Caco-2 (cell line): ENCODE data around the gene COMMD3. TPM values are rescaled to one million over a fixed set of nuclear protein-coding genes. Genes with fewer than 3 reads are reported as not detected.

Source experiments
- BruUV-seq: library from RNA; stranded (reverse); fragments of 400-500 nt; replicated peaks from 2 replicates; lab custom pipeline; 2021; lab: Mats Ljungman, UMichigan
- CTCF ChIA-PET: fragments of 300-600 bp; sonication (Branson Sonifier 250); formaldehyde crosslinking; loops from one replicate; lab custom pipeline; 2022; ENCODE audit warnings: antibody characterized with exemption; lab: Charles Lee
- POLR2A ChIA-PET: fragments of 300-600 bp; sonication (Branson Sonifier 250); formaldehyde crosslinking; loops from one replicate; lab custom pipeline; 2022; ENCODE audit warnings: antibody characterized with exemption; lab: Charles Lee
- DNase-seq, 2 experiments: peaks; one replicate each; pipeline versions ENCODE4 v3.0.0 to v3.0.0-alpha.2; 2020 to 2022
- H3K27me3 ChIP-seq: replicated peaks from 2 replicates; pipeline ENCODE4 v1.6.0; 2011; ENCODE audit warnings: low read length; ENCODE audit not compliant: control insufficient read depth, insufficient read depth
- H3K36me3 ChIP-seq: 2 replicates; pipeline ENCODE4 v1.5.1; 2011; ENCODE audit warnings: low read length; ENCODE audit not compliant: control insufficient read depth, insufficient read depth
- H3K4me1 ChIP-seq: fragments of 250-450 bp; sonication (Bioruptor Pico); 2 replicates; pipeline ENCODE4 v1.5.1; 2020; ENCODE audit warnings: mild to moderate bottlenecking
- H3K4me3 ChIP-seq: 2 replicates; pipeline ENCODE4 v1.5.1; 2011; ENCODE audit warnings: low read depth, mild to moderate bottlenecking, control low read depth, low read length
- H3K9me3 ChIP-seq: fragments of 250-450 bp; sonication (Bioruptor Pico); 2 replicates; pipeline ENCODE4 v1.5.1; 2020; ENCODE audit warnings: mild to moderate bottlenecking, moderate library complexity
- H3K27ac Mint-ChIP-seq: one replicate; pipeline ENCODE4 v1.8.0; 2022; ENCODE audit warnings: mixed read lengths; ENCODE audit not compliant: unreplicated experiment
- H3K27me3 Mint-ChIP-seq: one replicate; pipeline ENCODE4 v1.8.0; 2022; ENCODE audit warnings: mixed read lengths; ENCODE audit not compliant: insufficient read depth, unreplicated experiment
- H3K36me3 Mint-ChIP-seq: one replicate; pipeline ENCODE4 v1.8.0; 2022; ENCODE audit warnings: mild to moderate bottlenecking, mixed read lengths; ENCODE audit not compliant: insufficient read depth, unreplicated experiment
- H3K4me1 Mint-ChIP-seq: one replicate; pipeline ENCODE4 v1.8.0; 2022; ENCODE audit warnings: low read depth, mixed read lengths; ENCODE audit not compliant: unreplicated experiment
- H3K4me3 Mint-ChIP-seq: one replicate; pipeline ENCODE4 v1.8.0; 2022; ENCODE audit warnings: mild to moderate bottlenecking, moderate library complexity, mixed read lengths; ENCODE audit not compliant: unreplicated experiment
- H3K9me3 Mint-ChIP-seq: one replicate; pipeline ENCODE4 v1.8.0; 2022; ENCODE audit warnings: mixed read lengths; ENCODE audit not compliant: unreplicated experiment
- intact Hi-C: fragments of 100-400 bp; cut with micrococcal nuclease; formaldehyde crosslinking; loops from one replicate; pipeline ENCODE4 v1.10.0; 2022; ENCODE audit not compliant: unreplicated experiment
- total RNA-seq: library from RNA; stranded (reverse); gene quantifications from 2 replicates; pipeline ENCODE4 v1.2.3, GENCODE V29; 2022
- TF ChIP-seq, protein P1 (sequence below), 2 experiments: fragments of 200-600 bp in 1 of 2; IDR thresholded peaks; 1 replicate in 1 of 2; 2 replicates in 1 of 2; pipeline versions ENCODE4 v1.5.1 to v1.8.0; 2011 to 2022; ENCODE audit warnings: antibody characterized with exemption in 1 of 2, control low read depth in 1 of 2, inconsistent platforms in 1 of 2, low read depth in 1 of 2, low read length in 1 of 2, mild to moderate bottlenecking in 1 of 2, moderate library complexity in 1 of 2; ENCODE audit not compliant: insufficient read depth in 1 of 2, severe bottlenecking in 1 of 2, unreplicated experiment in 1 of 2

COMMD3 gene
- total RNA-seq, 1 experiment from 2014 or later: 50.7 TPM

DNA sequence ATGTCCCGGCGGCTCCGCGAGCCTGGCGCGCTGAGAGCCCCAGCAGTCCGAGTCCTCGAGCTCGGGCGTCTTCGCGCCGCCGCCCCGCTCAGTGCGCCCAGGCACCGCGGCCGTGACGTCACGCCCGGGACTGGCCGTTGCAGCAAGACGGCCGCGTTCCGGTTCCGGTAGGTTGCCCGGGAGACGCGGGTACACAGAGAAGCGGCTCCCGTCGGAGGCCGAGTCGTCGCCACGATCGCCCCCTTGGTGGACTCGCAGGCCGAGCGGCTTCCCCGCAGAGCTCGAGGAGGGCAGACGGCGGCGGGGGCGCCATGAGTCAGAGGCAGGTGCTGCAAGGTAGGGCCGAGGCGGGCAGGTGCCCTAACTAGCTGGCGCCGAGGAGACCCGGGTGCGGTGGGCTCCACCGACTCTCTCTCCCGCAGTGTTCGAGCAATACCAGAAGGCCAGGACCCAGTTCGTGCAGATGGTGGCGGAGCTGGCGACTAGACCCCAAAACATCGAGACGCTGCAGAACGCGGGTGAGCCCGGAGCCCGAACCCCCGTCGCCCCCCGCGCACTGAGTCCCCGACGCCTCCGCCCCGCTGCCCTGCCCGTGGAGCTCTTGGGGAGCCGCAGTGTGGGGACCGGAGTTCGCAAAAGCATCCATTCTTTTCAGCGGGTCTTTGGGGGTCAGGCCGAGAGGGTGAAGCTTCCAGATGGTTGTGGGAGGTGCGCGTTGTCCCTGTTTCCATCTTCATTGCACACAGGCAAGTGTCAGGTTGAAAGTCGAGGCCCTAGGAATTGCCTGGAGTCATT lies 29.3 kb downstream of the COMMD3 start, which contains the start of gene SPAG6:
Gene SPAG6, plus strand, starts transcription at position 196 of the 795 bp plus-strand sequence. Its CDS starts 116 bp downstream, at position 312.
- Mint-ChIP-seq H3K36me3 (no peaks in the 10 kb centered on the region), H3K27me3 (peaks cover 5% of the 10 kb centered on the region), H3K9me3 (peaks cover 10% of the 10 kb centered on the region), H3K27ac (no peak within 1 kb of the TSS), H3K4me3 (no peak within 1 kb of the TSS), H3K4me1 (peaks cover 7% of the 10 kb centered on the region)
- Histone ChIP-seq H3K27me3 (no peaks in the 10 kb centered on the region; the same call in 1 of the 2 replicates), H3K9me3 (no peaks in the 10 kb centered on the region), H3K4me1 (no peaks in the 10 kb centered on the region; the same call in 1 of the 2 replicates), H3K36me3 (no peaks in the 10 kb centered on the region), H3K4me3 (no peak within 1 kb of the TSS)
- ChIA-PET POLR2A (no interaction called here), CTCF (no interaction called here)
- TF ChIP-seq, protein P1, sequence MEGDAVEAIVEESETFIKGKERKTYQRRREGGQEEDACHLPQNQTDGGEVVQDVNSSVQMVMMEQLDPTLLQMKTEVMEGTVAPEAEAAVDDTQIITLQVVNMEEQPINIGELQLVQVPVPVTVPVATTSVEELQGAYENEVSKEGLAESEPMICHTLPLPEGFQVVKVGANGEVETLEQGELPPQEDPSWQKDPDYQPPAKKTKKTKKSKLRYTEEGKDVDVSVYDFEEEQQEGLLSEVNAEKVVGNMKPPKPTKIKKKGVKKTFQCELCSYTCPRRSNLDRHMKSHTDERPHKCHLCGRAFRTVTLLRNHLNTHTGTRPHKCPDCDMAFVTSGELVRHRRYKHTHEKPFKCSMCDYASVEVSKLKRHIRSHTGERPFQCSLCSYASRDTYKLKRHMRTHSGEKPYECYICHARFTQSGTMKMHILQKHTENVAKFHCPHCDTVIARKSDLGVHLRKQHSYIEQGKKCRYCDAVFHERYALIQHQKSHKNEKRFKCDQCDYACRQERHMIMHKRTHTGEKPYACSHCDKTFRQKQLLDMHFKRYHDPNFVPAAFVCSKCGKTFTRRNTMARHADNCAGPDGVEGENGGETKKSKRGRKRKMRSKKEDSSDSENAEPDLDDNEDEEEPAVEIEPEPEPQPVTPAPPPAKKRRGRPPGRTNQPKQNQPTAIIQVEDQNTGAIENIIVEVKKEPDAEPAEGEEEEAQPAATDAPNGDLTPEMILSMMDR (IDR thresholded peaks at IDR 0.05; ENCODE audit: insufficient read depth in 1 of 2, low read depth in 1 of 2, low read length in 1 of 2, severe bottlenecking in 1 of 2, unreplicated experiment in 1 of 2): no peak
- BruUV-seq: no TSS peak
- intact Hi-C loops: no loop called here
- DNase-seq: no peak

DNA sequence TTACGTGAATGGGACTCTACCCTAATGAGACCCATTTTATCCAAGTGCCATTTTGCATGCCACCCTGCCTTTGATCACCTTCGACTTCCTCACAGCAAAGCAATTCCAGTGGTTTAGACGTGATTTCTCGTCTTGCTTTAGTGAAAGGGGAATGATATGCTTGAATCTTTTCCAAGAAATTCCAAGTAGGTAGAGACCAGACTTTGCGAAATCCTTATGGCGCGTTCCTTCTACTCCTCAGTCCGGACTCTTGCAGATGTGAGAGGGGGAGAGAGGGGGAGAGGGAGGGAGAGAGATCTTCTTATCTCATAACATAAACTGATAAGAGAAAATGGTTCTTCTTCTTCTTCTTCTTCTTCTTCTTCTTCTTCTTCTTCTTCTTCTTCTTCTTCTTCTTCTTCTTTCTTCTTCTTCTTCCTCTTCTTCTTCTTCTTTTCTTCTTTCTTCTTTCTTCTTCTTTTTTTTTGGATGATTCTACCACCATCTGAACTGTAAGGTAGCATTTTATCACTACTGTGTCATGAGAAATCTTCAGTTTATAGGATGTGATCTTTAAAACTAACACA lies 30.0 kb downstream of the COMMD3 start:
- Mint-ChIP-seq H3K9me3 (peaks cover 10% of the 10 kb centered on the region), H3K36me3 (no peaks in the 10 kb centered on the region), H3K27me3 (peaks cover 5% of the 10 kb centered on the region), H3K27ac (no peak overlapping the region), H3K4me3 (no peak overlapping the region), H3K4me1 (peaks cover 6% of the 10 kb centered on the region)
- CTCF ChIA-PET: no interaction called here
- TF ChIP-seq, protein P1 (IDR thresholded peaks at IDR 0.05; ENCODE audit: insufficient read depth in 1 of 2, low read depth in 1 of 2, low read length in 1 of 2, severe bottlenecking in 1 of 2, unreplicated experiment in 1 of 2): no peak
- intact Hi-C loops: no loop called here
- Histone ChIP-seq H3K4me3 (no peak overlapping the region), H3K4me1 (no peaks in the 10 kb centered on the region; the same call in 1 of the 2 replicates), H3K36me3 (no peaks in the 10 kb centered on the region), H3K9me3 (no peaks in the 10 kb centered on the region), H3K27me3 (no peaks in the 10 kb centered on the region; the same call in 1 of the 2 replicates)
- POLR2A ChIA-PET: no interaction called here
- DNase-seq: no peak
- no TSS peak for BruUV-seq

DNA sequence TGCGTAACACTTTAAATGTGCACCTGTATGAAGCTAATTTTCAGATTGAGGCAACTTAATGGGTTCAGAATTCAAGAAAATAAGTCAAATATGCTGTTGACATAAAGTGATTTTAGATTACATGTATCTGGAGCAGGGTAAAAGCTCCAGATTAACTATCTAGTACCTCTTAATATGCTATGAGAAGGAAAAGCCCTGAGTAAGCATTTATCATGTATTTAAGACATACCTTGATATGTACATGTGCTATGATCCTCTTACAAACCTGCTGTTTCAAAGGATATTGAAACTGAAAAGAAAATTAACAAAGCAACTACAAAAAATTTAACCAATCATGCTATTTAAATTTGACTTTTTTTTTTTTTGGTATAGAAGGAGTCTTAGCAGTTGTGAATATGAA lies 33.6 kb downstream of the COMMD3 start:
- DNase-seq: no peak
- Mint-ChIP-seq H3K4me3 (no peak overlapping the region), H3K9me3 (peaks cover 10% of the 10 kb centered on the region), H3K27me3 (peaks cover 2% of the 10 kb centered on the region), H3K36me3 (no peaks in the 10 kb centered on the region), H3K4me1 (no peaks in the 10 kb centered on the region), H3K27ac (no peak overlapping the region)
- Histone ChIP-seq H3K4me3 (no peak overlapping the region), H3K4me1 (no peaks in the 10 kb centered on the region), H3K36me3 (no peaks in the 10 kb centered on the region), H3K9me3 (no peaks in the 10 kb centered on the region), H3K27me3 (no peaks in the 10 kb centered on the region)
- TF ChIP-seq, protein P1 (IDR thresholded peaks at IDR 0.05; ENCODE audit: insufficient read depth in 1 of 2, low read depth in 1 of 2, low read length in 1 of 2, severe bottlenecking in 1 of 2, unreplicated experiment in 1 of 2): no peak
- intact Hi-C loops: no loop called here
- BruUV-seq: no TSS peak
- ChIA-PET CTCF (interaction anchor here (1.2 kb wide), 1 partner anchor 34 kb away, joined by 4 read pairs; no protein-coding TSS in a partner anchor), POLR2A (no interaction called here)
